Activated CD4-positive, alpha-beta T cell treated with anti-CD3 and anti-CD28 coated beads, Interleukin-2, amount 10 ng/mL, durations not matched to agents 7 days and 5 days (primary cell): ENCODE data around the gene RHBG. TPM values are rescaled to one million over a fixed set of nuclear protein-coding genes. Genes with fewer than 3 reads are reported as not detected.

Experiments
- microRNA-seq: library from miRNA; unstranded; fragments of <30 nt; microRNA quantifications from one replicate; pipeline ENCODE4 v1.2.0, GENCODE V29; 2021; ENCODE audit warnings: borderline microRNAs expressed, borderline replicate concordance
- total RNA-seq, 2 experiments: library from RNA; stranded (reverse); gene quantifications; one replicate each; pipeline ENCODE4 v1.2.3, GENCODE V29; 2021

RHBG gene
- total RNA-seq, 2 experiments from 2014 or later, result not detected

Small RNAs within 50 kb of the gene (microRNA-seq; reads per million reads assigned to microRNA genes)
- not detected for gene MIR9-1

Other genes starting within 250 kb of the RHBG start
- gene SEMA4A, start 215.6 kb upstream of the RHBG start, total RNA-seq, result 10 to 100 TPM; 35.3 to 37.8 TPM
- gene SLC25A44, start 175.1 kb upstream of the RHBG start, total RNA-seq, result 10 to 100 TPM; 27.5 to 28.0 TPM
- gene PMF1, start 156.2 kb upstream of the RHBG start, total RNA-seq, result 10 to 100 TPM; 72.8 to 73.4 TPM
- gene BGLAP, start 127.0 kb upstream of the RHBG start, total RNA-seq, result 1 to 10 TPM; 1.3 to 3.0 TPM
- 1 to 10 TPM; 6.2 to 7.3 TPM for gene PAQR6, start 121.2 kb upstream of the RHBG start, total RNA-seq
- gene SMG5, start 86.4 kb upstream of the RHBG start, total RNA-seq, result 10 to 100 TPM; 68.0 to 68.1 TPM
- gene TMEM79, start 84.9 kb upstream of the RHBG start, total RNA-seq, result 10 to 100 TPM; 11.6 to 14.4 TPM
- 10 to 100 TPM; 33.2 to 33.6 TPM for gene GLMP, start 73.5 kb upstream of the RHBG start, total RNA-seq
- gene VHLL, start 69.9 kb upstream of the RHBG start, total RNA-seq, result under 1 TPM in 1 of 2 experiments, not detected in 1; 0.52 TPM
- gene CCT3, start 30.9 kb upstream of the RHBG start, total RNA-seq, result 100 to 1,000 TPM; 186 to 228 TPM
- under 1 TPM; 0.50 to 0.89 TPM for gene TSACC, start 30.7 kb upstream of the RHBG start, total RNA-seq
- 10 to 100 TPM; 34.0 to 39.4 TPM for gene MEF2D, start 131.6 kb downstream of the RHBG start, total RNA-seq
- gene IQGAP3, start 203.4 kb downstream of the RHBG start, total RNA-seq, result 10 to 100 TPM; 25.2 to 25.5 TPM
- gene TTC24, start 210.5 kb downstream of the RHBG start, total RNA-seq, result 1 to 10 TPM; 2.9 to 4.6 TPM
- gene NAXE, start 222.6 kb downstream of the RHBG start, total RNA-seq, result 10 to 100 TPM; 52.9 to 54.2 TPM
- gene GPATCH4, start 232.3 kb downstream of the RHBG start, total RNA-seq, result 10 to 100 TPM; 29.9 to 33.4 TPM